GM10847 (cell line): Measurements from ENCODE around the gene ARHGAP22.

Experiments
- POLR2A ChIP-seq: IDR thresholded peaks from 2 replicates; pipeline ENCODE4 v1.6.1; 2011; ENCODE audit not compliant: insufficient read length; ENCODE audit errors: extremely low read depth

Gene ARHGAP22

DNA sequence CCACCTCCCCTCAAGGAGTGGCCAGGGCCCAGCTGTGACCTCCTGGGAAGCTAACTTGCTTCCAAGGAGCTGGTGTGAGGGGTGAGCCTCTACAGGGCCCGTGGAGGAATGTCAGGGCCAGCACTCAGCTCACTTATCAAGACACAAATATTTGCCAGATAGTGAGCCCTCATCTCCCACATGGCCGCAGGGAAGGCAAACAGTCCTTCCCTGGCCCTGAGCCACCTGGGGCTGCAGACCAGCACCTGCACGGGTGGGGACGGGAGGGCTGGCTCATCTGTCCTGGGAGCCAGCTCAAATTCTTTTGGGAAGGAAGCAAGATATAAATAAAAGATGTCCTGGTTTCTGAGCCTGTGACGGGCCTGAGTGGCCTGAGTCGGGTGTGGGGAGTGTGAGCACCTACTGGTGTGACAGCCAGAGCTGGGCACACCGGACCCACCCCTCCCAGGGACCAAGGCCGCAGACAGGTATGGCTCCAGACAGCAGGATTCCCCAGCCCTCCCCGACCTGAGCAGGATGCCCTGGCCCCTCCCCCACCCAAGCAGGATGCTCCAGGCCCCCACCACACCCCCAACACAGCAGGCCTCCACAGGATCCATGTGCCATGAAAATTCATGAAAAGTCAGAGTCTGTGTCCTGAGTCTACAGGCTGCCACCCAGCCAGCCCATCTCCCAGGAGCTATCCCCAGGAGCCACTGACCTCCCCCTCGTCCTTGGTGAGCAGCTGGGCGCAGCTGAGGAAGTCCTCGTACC is 150.4 kb downstream of the ARHGAP22 start:
- no peak for TF ChIP-seq POLR2A

DNA sequence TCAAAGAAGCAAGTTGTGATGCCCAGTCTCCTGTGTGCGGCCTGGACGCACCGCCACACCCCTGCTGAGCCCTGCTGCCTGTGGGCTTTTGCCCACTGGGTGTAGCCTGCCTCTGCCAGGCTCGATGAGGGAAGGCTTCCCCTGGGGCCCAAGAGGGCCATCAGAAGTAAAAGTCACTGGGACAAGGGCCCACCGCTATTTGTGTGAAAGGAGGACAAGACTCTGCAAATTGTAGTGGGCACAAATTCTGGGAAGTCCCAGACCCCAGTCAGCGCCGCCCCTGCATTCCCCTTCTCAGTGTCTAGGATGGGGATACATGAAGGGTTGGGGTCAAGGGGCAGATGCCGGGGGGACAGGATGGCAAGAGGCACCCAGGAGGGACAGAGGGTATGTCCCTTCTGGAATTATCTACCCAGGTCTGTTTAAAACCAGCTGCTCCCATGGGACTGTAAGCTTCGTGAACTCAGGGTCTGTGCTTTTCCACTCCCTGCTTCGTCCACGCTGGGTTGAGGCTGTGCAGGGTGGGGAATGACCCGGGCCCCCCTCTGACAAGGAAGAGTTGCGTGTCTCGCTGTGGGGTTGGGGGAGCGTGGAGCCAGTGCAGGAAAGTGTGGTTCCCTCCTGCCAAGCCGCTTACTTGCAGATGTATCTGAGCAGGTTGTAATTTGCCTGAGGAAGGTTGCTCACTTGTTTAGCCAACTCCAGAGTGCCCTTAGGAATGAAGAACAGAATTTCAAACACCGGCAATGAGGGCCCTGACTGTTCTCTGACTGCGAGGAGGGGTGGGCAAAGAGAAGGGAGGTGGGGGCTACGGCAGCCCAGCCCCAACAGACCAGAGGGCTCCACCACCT is 151.2 kb downstream of the ARHGAP22 start:
- TF ChIP-seq POLR2A = no peak

DNA sequence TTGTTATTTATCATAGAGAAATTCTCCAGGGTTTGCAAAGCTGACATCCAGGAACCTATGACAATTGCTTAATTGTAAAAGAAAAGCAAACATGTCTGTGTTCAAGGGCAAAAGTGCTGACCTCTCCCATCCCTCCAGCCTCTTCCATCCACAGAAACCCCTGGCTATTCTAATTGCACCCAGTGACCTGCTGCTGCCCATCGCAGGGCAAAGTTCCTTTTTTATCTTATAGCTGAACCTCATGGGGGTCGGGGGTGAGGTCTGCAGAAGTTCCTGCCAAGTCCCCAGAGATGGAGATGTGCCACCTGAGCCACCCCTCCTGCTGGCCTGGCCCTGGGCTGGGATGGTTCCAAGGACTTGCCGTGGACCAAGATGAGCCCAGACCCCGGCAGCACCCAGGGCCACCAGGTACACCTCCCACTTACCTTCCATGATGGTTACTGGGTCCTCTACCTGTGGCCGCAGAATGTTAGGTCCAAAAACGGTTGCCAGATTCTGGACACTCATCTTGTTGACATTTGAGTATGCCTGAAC is 151.9 kb downstream of the ARHGAP22 start:
- TF ChIP-seq POLR2A = no peak

DNA sequence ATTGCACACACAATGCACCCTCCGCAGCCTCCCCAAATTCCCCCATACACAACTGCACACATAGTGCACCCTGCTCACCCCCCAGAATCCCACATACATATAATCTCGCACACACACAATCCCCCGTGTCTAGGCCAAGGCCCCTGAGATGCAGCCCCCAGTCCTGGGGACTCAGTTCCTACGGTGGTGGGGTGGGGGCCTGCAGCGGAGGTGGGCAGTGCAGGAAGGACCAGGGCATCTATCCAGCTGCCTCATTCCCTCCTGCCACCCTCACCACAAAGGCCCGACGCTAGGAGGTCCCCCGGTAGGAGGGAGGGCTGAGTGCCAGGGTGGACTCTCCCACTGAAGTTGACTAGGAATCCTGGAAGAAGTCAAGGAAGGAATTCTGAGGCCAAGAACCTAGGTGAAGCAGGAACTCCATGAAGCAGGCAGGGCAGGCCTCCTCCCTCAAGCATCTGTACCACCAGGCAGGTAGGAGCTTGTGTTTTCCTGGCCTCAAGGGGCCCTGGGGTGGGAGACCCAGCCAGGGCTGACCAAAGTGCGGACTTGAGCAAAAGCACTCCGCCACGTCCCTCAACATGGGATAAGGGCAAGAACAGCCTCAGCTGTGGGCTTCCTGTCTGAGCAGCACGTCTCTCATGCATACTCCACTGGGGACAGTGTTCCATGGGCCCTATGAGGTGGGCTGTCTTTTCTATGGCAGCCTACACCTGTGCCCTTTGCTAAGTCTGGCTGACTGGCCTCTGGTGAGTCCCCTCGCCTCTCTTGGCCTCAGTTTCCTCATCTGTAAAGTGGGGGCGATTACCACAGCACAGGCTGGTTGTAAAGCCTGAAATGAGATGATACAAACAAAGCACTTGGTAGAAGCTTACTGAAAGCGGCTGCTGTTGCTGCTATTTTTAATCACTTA is 152.6 kb downstream of the ARHGAP22 start:
- TF ChIP-seq POLR2A = no peak

DNA sequence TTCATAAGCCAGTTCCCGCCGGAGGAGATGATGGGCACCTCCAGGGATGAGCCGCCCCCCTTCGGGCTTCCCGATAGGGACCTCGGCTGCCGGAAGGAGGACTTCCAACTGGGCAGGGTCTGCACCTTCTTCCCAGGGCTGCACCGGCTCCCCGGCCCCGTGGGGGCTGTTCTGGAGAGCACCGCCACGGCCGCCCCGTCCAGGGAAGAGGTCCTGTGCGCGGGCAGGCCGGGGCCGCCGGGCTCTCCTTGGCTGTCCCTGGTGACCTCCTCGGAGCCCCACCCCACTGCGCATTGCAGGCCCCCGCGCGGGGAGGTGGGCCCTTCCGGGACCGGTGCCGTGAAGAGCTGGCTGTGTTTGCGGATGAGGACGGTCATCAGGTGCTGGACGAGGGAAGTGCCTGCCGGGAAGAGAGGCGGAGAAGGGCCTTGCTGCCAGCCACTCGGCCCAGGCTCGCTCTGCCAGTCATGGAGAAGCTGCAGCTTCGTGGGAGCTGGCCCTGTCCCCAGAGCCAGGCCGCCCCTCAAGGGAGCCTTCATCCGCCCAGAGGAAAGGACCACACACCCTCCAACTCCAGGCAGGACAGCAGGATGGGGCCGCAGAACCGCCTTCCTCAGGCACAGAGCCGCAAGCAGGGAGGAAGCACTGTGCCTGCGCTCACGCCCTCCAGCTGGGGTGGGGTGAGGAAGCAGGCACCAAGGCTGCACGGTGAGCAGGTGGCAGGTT is 154.0 kb downstream of the ARHGAP22 start:
- no peak for TF ChIP-seq POLR2A

DNA sequence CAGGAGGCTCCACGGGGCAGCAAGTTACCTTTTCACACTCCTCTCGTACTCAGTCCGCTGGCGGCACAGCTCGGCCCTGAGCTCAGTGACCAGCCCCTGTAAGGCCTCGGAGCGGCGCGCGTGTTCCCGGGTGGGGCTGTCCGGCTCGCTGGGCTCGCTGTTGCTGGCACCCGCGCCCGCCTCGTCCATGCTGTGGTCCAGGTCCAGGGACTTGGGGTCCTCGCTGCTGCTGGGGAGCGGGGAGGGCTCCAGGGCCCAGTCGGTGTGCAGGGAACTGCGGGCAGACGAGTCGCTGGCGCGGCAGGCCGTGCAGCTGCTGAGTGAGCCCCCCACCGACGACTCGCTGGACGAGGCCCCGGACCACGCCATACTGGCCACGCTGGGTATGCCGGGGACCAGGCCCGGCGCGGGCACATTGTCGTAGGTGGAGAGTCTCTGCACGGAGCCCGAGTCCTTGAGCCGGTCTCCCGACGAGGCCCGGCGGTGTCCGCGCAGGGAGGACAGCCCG is 154.6 kb downstream of the ARHGAP22 start:
- no peak for TF ChIP-seq POLR2A

DNA sequence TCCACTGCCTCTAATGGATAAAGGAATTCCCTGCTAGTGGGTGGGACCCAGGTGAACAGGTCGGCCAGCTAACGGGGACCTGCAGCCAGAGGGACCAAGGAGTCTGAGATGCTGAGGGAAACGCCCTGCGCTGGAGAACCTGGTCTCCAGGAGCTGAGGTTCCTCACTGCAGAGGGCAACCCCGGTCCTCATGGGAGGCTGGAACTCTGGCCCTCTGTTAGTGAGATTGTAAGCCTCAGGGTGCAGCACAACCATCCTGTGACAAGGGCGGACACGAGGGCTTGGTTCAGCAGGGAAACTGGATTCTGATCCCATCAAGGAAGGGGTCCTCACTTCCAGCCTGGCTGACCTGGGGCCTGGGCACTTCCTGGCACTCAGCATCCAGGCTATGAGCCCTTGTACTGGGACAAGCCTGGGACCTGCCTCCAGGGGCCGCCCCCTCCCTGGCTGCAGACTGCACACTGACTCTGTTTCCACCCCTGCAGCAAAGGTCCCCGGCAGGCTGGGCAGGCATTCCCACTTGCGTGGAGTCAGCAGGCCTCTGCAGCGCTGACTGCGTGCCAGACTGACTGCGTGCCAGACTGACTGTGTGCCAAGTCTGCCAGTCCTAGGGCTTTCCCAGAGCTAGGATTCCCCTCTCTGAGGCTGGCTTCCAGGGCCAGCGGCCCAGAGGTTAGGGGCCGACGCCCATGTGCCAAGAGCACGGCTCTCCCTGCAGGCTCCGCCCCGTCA is 155.2 kb downstream of the ARHGAP22 start:
- TF ChIP-seq POLR2A = no peak

DNA sequence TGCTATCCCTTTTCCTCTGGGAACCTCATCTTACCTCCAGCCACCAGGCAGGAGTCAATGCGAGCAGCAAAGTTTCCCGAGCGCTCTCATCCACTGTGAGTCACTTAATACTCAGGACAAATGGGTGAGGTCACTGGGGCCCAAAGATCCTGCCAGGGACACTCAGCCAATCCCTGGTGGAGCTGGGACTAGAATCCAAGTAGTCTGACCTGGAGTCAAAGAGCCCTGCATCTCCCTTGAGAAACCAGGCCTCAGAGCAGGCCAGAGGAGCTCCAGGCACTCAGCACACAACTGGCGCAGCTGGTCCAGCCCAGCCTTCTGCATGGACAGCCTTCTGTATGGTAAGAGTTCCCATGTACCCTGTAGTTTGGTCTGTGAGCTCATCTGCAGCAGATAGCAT is 156.1 kb downstream of the ARHGAP22 start:
- TF ChIP-seq POLR2A = no peak

DNA sequence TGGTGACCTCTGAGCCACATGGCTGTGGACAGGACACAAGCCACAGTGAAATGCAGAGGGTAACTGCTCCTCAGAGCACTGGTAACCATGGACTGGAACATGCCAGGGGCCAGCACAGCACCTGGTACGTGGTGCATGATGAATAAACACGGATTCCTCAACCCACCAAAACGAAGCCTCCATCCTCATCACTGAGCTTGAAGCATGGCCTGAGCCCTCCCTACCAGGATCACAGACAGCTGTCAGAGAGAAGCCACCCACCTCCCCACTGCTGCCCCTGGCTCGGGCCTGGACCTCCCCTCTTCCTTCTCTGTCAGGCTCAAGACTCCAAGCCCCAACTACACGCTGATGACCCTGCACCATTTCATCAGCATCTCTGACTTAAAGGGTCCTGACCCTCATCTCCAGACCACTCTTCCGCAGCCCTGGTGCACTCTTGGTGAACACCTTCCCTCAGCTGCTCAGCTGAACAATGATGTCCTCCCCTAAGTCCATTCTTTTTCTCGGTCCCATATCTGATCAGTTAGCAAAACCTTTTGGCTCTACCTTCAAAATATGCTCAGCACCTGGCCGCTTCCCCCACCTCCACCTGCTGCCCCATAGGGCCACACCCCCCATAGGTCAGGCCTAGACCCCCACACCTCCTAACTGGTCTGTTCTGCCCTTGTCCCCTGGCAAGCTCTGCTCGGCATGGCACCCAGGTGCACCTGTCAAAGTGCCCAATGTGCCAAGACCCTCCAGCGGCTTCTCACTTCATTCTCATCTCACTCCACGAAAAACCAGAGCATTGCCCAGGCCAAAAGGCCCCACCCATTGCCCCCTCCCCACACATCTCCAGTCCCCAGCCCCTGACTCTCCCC is 157.3 kb downstream of the ARHGAP22 start:
- TF ChIP-seq POLR2A = no peak

DNA sequence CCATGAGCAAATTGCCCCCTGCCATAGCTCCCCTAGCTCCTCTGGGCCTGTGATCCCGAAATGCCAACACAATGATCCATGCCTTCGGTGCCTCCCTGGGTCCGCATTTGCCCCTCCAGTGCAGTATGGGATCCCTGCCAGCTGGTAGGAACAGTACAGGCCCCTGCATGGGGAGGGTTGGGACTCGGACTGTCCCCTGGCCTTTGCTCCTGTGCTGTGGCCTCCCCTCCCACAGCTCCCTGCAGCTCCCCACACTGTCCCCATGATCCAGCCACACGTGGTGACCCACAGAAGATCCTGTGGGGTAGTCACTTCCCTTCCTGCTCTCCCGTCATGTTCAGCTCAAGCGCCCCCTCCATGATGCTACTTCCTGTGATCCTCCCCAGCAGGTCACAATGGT is 158.1 kb downstream of the ARHGAP22 start:
- no peak for TF ChIP-seq POLR2A

DNA sequence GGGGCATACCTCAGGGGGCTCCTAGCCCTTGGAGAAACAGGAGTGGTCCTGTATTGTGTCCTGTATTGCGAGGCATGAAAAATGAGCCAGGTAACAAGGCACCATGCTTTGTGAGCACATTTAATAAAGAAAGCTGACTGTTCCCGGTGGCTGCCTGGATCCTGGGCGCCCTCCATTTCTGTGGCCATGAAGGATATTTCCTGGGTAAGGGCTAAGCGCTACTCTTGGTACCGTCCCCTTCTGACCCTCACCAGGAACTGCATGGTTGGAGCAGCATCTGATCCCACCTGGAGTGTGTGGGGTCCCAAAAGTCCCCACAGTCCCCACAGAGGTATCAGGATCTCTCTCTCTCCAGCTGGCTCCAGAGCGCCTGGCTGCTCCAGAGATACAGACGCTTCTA is 158.9 kb downstream of the ARHGAP22 start:
- TF ChIP-seq POLR2A = no peak

DNA sequence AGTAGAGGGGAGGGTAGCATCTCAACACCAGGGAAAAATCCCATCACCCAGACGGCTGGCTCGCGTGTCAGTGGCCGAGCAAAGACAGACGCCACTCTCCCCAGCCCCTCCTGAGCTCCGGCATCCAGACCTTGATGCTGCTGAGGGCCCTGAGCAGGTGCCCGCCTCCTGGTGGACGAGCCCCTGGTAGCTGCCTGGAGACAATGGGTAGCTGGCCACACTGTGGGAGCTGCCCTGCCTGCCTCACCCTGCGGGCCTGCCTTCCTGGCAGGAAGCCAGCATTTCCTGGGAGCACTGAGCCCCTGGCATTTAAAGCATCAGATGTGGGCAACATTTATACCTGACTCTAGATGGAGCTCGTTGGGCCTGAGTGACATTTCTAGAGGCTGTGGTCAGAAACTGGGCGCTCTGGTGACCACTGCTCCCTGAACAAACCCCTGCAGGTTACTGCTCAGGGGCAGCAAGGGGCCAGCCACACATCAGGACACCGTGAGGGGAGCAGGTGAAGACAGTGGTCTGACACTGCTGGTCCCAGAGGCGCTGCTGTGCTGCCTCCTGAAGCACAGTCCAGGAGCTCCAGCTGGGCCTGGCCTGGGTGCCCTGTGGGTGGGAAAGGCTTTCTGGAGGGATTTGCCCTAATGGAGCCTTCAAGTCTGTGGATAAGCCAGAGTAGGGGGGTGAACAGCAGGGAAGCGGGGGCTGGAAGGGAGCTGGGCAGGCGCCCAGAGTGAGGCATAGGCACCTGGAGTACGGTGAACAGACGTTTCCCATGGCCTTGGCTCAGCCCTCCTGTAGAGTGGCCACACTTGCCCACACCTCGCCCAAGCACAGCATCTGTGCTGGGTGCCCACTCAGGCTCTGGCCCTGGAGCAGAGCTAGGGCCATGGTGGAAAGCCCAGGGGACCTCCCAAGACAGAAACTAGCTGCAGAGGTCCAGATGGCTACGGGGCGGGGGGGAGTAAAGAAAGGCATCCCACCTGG is 159.7 kb downstream of the ARHGAP22 start:
- TF ChIP-seq POLR2A = no peak

DNA sequence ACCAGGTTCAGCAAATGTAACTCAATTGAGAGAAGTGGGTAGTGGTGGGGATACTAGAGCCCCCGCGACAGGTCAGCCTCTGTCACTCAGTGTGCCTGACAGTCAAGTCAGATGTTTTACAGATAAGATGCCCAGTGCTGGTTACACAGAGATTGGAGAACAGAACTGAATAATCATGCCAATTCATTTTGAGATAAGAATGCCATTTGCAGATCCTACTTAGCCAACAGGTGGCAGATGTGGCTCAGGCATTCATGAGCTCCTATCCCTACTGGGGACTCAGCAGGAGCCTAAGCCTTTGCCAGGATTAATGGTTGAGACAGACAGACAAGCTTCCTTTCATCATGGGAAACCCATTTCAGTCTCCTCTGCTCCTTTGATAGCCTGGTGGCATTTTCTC is 160.6 kb downstream of the ARHGAP22 start:
- no peak for TF ChIP-seq POLR2A
